Measurements from ENCODE around the gene TYW5.
"Not testable (repeated sequence)": the region's sequence is repeated elsewhere in the genome, so short reads cannot be mapped to it uniquely, and the experiment has no call there.

TYW5 gene

GRCh38 chr2:199912553-199913114 lies 42.7 kb downstream of the TYW5 start:
- DNase-seq, result not testable (repeated sequence)

- no peak for DNase-seq
These were observed 43.5 kb downstream of the TYW5 start for GRCh38 chr2:199911877-199912161.

- peak; percentile 95 for DNase-seq
These were observed 44.0 kb downstream of the TYW5 start, which contains the start of gene C2orf69 for GRCh38 chr2:199911052-199911876. Gene C2orf69, plus strand, starts transcription at chr2:199911293. Its CDS starts 146 bp downstream, at chr2:199911439.

GRCh38 chr2:199910338-199911051 lies 44.8 kb downstream of the TYW5 start:
- no peak for DNase-seq

- no peak for DNase-seq
These were observed 48.1 kb downstream of the TYW5 start for GRCh38 chr2:199907008-199907714.

GRCh38 chr2:199903111-199903510 lies 52.2 kb downstream of the TYW5 start:
- no peak for DNase-seq

- DNase-seq, result no peak
These were observed 52.7 kb downstream of the TYW5 start for GRCh38 chr2:199902486-199903110.

- no peak for DNase-seq
These were observed 53.3 kb downstream of the TYW5 start for GRCh38 chr2:199901942-199902341.

- no peak for DNase-seq
These were observed 58.7 kb downstream of the TYW5 start for GRCh38 chr2:199896617-199897016.

GRCh38 chr2:199895406-199895805 lies 59.9 kb downstream of the TYW5 start:
- DNase-seq, result no peak

- no peak for DNase-seq
These were observed 71.6 kb downstream of the TYW5 start for GRCh38 chr2:199883474-199884212.

GRCh38 chr2:199882667-199883066 lies 72.6 kb downstream of the TYW5 start:
- DNase-seq, result no peak

All from CD4-positive, alpha-beta T cell treated with Interleukin-6 for 4 hours (primary cell).